BLaER1 treated with 17β-estradiol and CSF1 and Interleukin-3, amounts not matched to agents 10 nM and 100 nM (cell line): ENCODE data around the gene SLC39A11.
A peak's percentile ranks its signal among the peaks of the same experiment; 100 is the strongest.

Source experiments
- H3K27ac ChIP-seq, 11 experiments: shearing (Covaris generic); formaldehyde crosslinking; 2 replicates each; pipeline ENCODE4 v1.8.1; 2022
- H3K27me3 ChIP-seq, 11 experiments: shearing (Covaris generic); formaldehyde crosslinking; 2 replicates each; pipeline ENCODE4 v1.8.1; 2022
- H3K36me3 ChIP-seq, 11 experiments: shearing (Covaris generic); formaldehyde crosslinking; 2 replicates each; pipeline ENCODE4 v1.8.1; 2022
- H3K4me1 ChIP-seq, 10 experiments: shearing (Covaris generic); formaldehyde crosslinking; 2 replicates each; pipeline ENCODE4 v1.8.1; 2022
- H3K4me2 ChIP-seq, 11 experiments: shearing (Covaris generic); formaldehyde crosslinking; 2 replicates each; pipeline ENCODE4 v1.8.1; 2022
- H3K4me3 ChIP-seq, 10 experiments: shearing (Covaris generic); formaldehyde crosslinking; 2 replicates each; pipeline ENCODE4 v1.8.1; 2022
- H3K9ac ChIP-seq, 11 experiments: shearing (Covaris generic); formaldehyde crosslinking; 2 replicates each; pipeline ENCODE4 v1.8.1; 2022
- H3K9me3 ChIP-seq, 11 experiments: shearing (Covaris generic); formaldehyde crosslinking; replicated peaks in 1 of 11; 2 replicates each; pipeline ENCODE4 v1.8.1; 2022
- H4K20me1 ChIP-seq, 11 experiments: shearing (Covaris generic); formaldehyde crosslinking; 2 replicates each; pipeline ENCODE4 v1.8.1; 2022
- Cebpa-rat ChIP-seq, 11 experiments: shearing (Covaris generic); IDR thresholded peaks; 2 replicates each; pipeline ENCODE4 v1.8.1; 2022

Gene SLC39A11

DNA sequence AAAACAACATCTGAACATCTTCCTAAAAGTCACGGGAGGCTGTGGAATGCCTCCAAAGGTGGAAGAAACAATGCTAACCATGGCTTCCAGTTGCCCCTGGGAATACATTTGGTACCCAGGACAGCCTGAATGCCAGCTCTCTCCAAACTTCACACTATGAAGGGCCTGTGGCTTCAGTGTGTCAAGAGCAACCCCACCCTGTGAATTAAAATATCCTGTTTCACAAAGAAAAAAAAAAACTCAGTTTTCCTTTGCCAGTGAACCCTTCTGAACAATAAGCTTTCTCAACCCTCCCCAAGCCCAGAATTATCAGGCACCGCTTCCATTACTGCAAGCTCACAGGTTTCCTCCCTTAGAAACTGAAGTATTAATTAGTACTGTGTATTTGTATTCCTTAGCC is 69.8 kb downstream of the SLC39A11 start:
- Histone ChIP-seq H4K20me1 (peaks cover 0 to 10% (median 3%) of the 10 kb centered on the region in 11 experiments; a peak in 7 of 22 replicates), H3K27me3 (no peaks in the 10 kb centered on the region), H3K36me3 (peaks cover 5 to 31% (median 23%) of the 10 kb centered on the region in 11 experiments; a peak in 18 of 22 replicates), H3K4me2 (peak overlapping the region in 7 of 11 experiments; percentile 46 to 62 (median 47); a peak in 9 of 22 replicates), H3K27ac (no peak overlapping the region), H3K4me1 (peaks cover 3 to 35% (median 20%) of the 10 kb centered on the region in 10 experiments), H3K9ac (no peak overlapping the region), H3K4me3 (no peak overlapping the region), H3K9me3 (peaks cover 26 to 45% (median 41%) of the 10 kb centered on the region in 11 experiments)
- TF ChIP-seq Cebpa-rat (IDR thresholded peaks at IDR 0.05) = no peak

DNA sequence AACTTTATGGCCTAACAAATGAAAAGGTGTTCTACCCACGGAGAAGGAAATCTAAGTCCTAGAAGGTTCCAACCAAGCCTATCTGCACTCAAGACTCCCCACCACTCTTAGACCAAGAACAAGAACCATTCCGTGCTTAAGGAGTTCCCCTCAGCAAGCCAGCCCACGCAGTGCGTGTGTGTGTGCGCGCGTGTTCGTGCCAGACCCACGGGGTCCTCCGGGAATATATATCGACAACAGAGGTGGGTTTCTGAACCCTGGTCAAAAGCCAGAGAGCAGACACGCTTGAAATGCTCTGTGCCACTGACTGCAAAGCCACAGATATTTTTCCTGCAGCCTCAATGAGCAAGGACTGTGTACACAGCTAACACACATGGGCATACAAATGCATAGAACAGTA is 70.7 kb downstream of the SLC39A11 start:
- Histone ChIP-seq H3K36me3 (peaks cover 5 to 32% (median 25%) of the 10 kb centered on the region in 11 experiments; a peak in 18 of 22 replicates), H3K4me1 (peaks cover 0 to 29% (median 14%) of the 10 kb centered on the region in 10 experiments; a peak in 12 of 20 replicates), H3K9ac (no peak overlapping the region), H3K27ac (no peak overlapping the region), H3K27me3 (no peaks in the 10 kb centered on the region), H3K4me3 (no peak overlapping the region), H4K20me1 (peaks cover 0 to under 1% (median 0%) of the 10 kb centered on the region in 11 experiments; a peak in 3 of 22 replicates), H3K4me2 (peak overlapping the region in 8 of 11 experiments; percentile 33 to 62 (median 47); a peak in 16 of 22 replicates), H3K9me3 (peaks cover 32 to 53% (median 48%) of the 10 kb centered on the region in 11 experiments)
- no peak for TF ChIP-seq Cebpa-rat (IDR thresholded peaks at IDR 0.05)

DNA sequence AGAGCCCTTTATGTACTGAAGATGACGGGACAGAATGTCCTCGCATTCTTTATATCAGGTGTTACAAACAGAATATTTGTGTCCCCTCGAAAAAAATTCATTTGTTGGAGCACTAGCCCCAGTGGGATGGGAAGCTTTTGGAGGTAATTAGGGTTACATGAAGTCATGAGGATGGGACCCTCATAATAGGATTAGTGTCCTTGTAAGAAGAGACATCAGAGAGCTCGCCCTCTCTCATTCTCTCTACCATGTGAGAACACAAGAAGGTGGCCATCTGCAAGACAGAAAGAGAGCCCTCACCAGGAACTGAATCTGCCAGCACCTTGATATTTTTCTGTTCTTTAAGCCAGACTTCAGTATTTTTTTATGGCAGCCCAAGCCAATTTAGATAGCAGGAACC is 72.4 kb downstream of the SLC39A11 start:
- peaks cover 0 to 40% (median 20%) of the 10 kb centered on the region in 10 experiments; a peak in 12 of 20 replicates for H3K4me1 ChIP-seq
- H3K9ac ChIP-seq = no peak overlapping the region
- H3K36me3 ChIP-seq = peaks cover 5 to 32% (median 25%) of the 10 kb centered on the region in 11 experiments; a peak in 18 of 22 replicates
- no peaks in the 10 kb centered on the region for H3K27me3 ChIP-seq
- no peak overlapping the region for H3K4me3 ChIP-seq
- TF ChIP-seq Cebpa-rat (IDR thresholded peaks at IDR 0.05) = no peak
- no peak overlapping the region for H3K27ac ChIP-seq
- H4K20me1 ChIP-seq = no peaks in the 10 kb centered on the region
- H3K9me3 ChIP-seq = peaks cover 32 to 55% (median 48%) of the 10 kb centered on the region in 11 experiments
- H3K4me2 ChIP-seq = no peak overlapping the region

DNA sequence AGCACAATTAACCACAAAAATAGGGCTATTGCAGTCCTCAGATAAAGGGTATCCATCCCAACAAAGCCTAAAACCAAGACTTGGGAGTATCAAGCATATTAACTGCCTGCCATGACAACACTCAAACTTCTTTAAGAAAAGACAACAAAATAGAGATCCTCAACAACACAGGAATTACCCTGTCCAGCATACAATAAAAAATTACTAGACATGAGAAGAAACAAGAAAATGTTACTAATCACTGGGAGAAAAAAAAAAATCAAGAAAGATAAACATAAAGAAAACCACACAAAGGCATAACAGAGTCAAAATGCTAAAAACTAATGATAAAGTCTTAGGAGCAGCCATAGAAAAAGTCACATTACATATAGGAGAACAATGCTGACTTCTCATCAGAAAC is 73.9 kb downstream of the SLC39A11 start:
- Histone ChIP-seq H3K4me1 (peaks cover 6 to 55% (median 33%) of the 10 kb centered on the region in 10 experiments), H3K9ac (no peak overlapping the region), H4K20me1 (no peaks in the 10 kb centered on the region)

DNA sequence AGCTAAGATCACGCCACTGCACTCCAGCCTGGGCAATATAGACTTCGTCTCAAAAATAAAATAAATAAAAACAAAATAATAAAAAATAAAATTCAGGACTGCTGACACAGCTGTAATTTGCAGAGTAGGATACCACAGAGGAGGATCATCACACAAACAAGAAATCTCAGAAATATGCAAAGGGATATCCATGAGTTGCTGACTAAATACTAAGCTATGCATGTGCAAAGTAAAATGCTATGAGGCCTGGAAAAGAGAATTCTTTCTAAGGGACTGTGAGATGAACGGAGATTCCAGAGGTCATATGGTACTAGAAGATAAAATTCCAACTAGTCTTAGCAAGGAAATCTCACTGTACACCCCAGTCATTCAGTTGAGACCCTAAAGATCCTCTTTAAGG is 74.8 kb downstream of the SLC39A11 start:
- TF ChIP-seq Cebpa-rat (IDR thresholded peaks at IDR 0.05) = no peak
- Histone ChIP-seq H3K27ac (no peak overlapping the region), H3K4me3 (no peak overlapping the region), H3K27me3 (no peaks in the 10 kb centered on the region), H4K20me1 (no peaks in the 10 kb centered on the region), H3K4me2 (no peak overlapping the region), H3K9ac (no peak overlapping the region), H3K9me3 (peaks cover 32 to 44% (median 41%) of the 10 kb centered on the region in 11 experiments), H3K4me1 (peaks cover 13 to 60% (median 40%) of the 10 kb centered on the region in 10 experiments), H3K36me3 (peaks cover 0 to 20% (median 14%) of the 10 kb centered on the region in 11 experiments; a peak in 13 of 22 replicates)

More for the DNA sequence above, 73.9 kb downstream of the SLC39A11 start:
- Histone ChIP-seq H3K36me3 (peaks cover under 1 to 22% (median 15%) of the 10 kb centered on the region in 11 experiments; a peak in 17 of 22 replicates), H3K4me3 (no peak overlapping the region), H3K27me3 (no peaks in the 10 kb centered on the region), H3K4me2 (no peak overlapping the region), H3K9me3 (peaks cover 32 to 47% (median 41%) of the 10 kb centered on the region in 11 experiments), H3K27ac (no peak overlapping the region)
- no peak for TF ChIP-seq Cebpa-rat (IDR thresholded peaks at IDR 0.05)

DNA sequence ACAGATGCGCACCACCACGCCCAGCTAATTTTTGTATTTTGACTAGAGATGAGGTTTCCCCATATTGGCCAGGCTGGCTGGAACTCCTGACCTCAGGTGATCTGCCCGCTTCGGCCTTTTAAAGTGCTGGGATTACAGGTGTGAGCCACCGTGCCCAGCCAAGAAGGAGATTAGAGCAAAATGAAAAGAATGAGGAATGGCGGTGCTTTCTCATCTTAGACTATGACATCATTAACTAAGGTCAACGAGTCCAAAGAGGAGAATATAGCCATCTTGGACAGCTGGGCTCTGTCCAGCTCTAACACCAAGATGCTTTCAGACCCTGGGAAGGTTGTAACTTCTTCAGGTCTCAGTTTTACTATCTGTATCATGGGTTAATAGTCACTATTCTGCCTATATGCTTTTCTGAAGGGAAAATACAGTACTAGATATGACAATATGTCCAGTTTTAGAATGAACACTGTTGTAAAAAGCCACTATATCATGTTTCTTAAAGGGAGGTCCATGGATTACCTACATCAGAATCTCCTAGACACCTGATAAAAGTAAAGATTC is 76.7 kb downstream of the SLC39A11 start:
- Histone ChIP-seq H4K20me1 (no peaks in the 10 kb centered on the region), H3K9me3 (peaks cover 32 to 41% (median 37%) of the 10 kb centered on the region in 11 experiments), H3K27me3 (no peaks in the 10 kb centered on the region), H3K27ac (no peak overlapping the region), H3K4me1 (peaks cover 23 to 60% (median 45%) of the 10 kb centered on the region in 10 experiments), H3K4me3 (no peak overlapping the region), H3K9ac (no peak overlapping the region), H3K36me3 (peaks cover 0 to 20% (median 14%) of the 10 kb centered on the region in 11 experiments; a peak in 13 of 22 replicates), H3K4me2 (peak overlapping the region in 1 of 11 experiments; percentile 31; a peak in 1 of 22 replicates)
- no peak for TF ChIP-seq Cebpa-rat (IDR thresholded peaks at IDR 0.05)

DNA sequence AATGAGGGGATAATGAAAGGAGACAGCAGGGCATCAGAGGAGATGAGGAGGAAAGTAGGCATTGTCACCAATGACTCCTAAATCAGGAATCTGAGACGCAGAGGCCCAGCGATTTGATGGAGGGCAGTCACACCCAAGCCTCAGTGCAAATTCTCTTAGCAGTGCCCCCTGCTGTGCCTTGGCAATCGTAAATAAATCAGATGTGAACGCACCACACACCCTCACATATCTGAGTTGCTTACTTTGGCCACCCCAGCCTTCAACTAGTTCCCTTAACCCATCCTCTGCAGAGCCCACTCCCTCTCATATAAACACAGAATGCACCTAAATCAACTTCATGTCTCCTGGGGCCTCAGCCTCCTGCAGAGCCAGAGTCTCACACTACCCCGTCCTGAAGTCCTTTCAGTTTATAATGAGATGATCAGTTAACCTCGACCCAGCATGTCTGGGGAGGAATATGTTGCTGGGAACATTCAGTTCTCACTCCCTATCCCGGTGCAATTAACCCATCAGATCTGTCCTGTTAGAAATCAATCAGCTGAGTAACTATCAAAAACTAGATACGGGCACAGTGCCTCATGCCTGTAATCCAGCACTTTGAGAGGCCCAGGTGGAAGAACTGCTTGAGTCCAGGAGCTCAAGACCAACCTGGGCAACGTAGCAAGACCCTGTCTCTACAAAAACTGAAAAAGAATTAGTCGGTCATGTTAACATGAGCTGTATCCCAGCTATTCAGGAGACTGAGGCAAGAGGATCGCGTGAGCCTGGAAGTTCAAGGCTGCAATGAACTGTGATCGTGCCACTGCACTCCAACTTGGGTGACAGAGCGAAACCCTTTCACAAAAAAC is 78.4 kb downstream of the SLC39A11 start:
- Histone ChIP-seq H3K4me1 (peaks cover 32 to 65% (median 54%) of the 10 kb centered on the region in 10 experiments), H3K9me3 (peaks cover 19 to 26% (median 21%) of the 10 kb centered on the region in 11 experiments), H3K27me3 (no peaks in the 10 kb centered on the region), H3K27ac (peak overlapping the region in 4 of 11 experiments; percentile 3 to 61 (median 22); a peak in 6 of 22 replicates), H4K20me1 (no peaks in the 10 kb centered on the region), H3K36me3 (peaks cover 0 to 19% (median 11%) of the 10 kb centered on the region in 11 experiments; a peak in 13 of 22 replicates), H3K9ac (peak overlapping the region in 3 of 11 experiments; percentile 3 to 22 (median 20); a peak in 2 of 22 replicates), H3K4me3 (no peak overlapping the region), H3K4me2 (peak overlapping the region; percentile 8 to 85 (median 43); a peak in 18 of 22 replicates)
- no peak for TF ChIP-seq Cebpa-rat (IDR thresholded peaks at IDR 0.05)

DNA sequence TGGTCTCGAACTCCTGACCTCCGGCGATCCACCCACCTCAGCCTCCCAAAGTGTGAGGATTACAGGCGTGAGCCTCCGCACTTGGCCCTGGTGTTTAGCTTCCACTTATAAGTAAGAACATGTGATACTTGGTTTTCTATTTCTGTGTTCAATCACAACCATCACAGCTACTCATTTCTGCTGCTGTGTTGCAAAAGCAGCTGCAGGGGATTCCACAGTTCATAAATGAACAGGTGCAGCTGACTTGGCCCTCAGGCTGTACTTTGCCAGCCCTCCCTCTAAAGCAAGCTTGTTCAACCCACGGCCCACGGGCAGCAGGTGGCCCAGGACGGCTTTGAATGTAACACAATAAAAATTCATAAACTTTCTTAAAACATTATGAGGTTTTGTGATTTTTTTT is 79.2 kb downstream of the SLC39A11 start:
- peaks cover 12 to 19% (median 14%) of the 10 kb centered on the region in 11 experiments for H3K9me3 ChIP-seq
- peaks cover 0 to 12% (median 7%) of the 10 kb centered on the region in 11 experiments; a peak in 13 of 22 replicates for H3K36me3 ChIP-seq
- peak overlapping the region in 4 of 11 experiments; percentile 3 to 61 (median 28); a peak in 5 of 22 replicates for H3K27ac ChIP-seq
- H3K4me3 ChIP-seq = no peak overlapping the region
- no peak for TF ChIP-seq Cebpa-rat (IDR thresholded peaks at IDR 0.05)
- H4K20me1 ChIP-seq = no peaks in the 10 kb centered on the region
- peak overlapping the region in 1 of 11 experiments; percentile 22; a peak in 1 of 22 replicates for H3K9ac ChIP-seq
- peak overlapping the region; percentile 8 to 85 (median 43); a peak in 20 of 22 replicates for H3K4me2 ChIP-seq
- no peaks in the 10 kb centered on the region for H3K27me3 ChIP-seq
- H3K4me1 ChIP-seq = peaks cover 32 to 65% (median 54%) of the 10 kb centered on the region in 10 experiments
